Measurements from ENCODE around the gene FHOD3. TPM values are rescaled to one million over a fixed set of nuclear protein-coding genes. Genes with fewer than 3 reads are reported as not detected.

Gene FHOD3
- total and polyA plus RNA-seq, 2 of the 13 experiments (the other 11 are each of a cell fraction or from before 2014, with no cell fraction given), result 0.07 TPM; not detected in 1

GRCh38 chr18:36401462-36401861 is 103.9 kb downstream of the FHOD3 start (continued):
- TF ChIP-seq USF2 (IDR thresholded peaks at IDR 0.05; ENCODE audit: low read depth, low read length) (no peak), USF2 (CRISPR knock-in tag; IDR thresholded peaks at IDR 0.05; ENCODE audit: borderline replicate concordance) (no peak), ZBTB10 (CRISPR knock-in tag; IDR thresholded peaks at IDR 0.05; ENCODE audit: borderline replicate concordance) (no peak), PHF21A (CRISPR knock-in tag; IDR thresholded peaks at IDR 0.05) (no peak)

GRCh38 chr18:36402765-36403396 is 105.4 kb downstream of the FHOD3 start:
- in situ Hi-C loops (cut with HindIII; ENCODE audit: extremely low pct_ligation_motif_present, low pct_unique_long_range_greater_than_20kb), result no loop called here
- no peaks in the 10 kb centered on the region for H4K20me1 ChIP-seq (ENCODE audit: insufficient read depth, low read length)
- peak; percentile 63 for ATAC-seq
- BruUV-seq (replicated peaks), result no TSS peak
- H3K27ac ChIP-seq (ENCODE audit: extremely low read length, insufficient read depth, low read length), result no peak overlapping the region
- H3K4me3 ChIP-seq (replicated peaks in 1 of 3; ENCODE audit: insufficient read depth in 1 of 3, low read depth in 2 of 3, low read length in 3 of 3), result no peak overlapping the region
- no peak overlapping the region for H3K4me2 ChIP-seq (ENCODE audit: low read depth, low read length)
- WGBS (ENCODE audit: low lambda C conversion rate), result 52% methylated on average over 7 of the region's 8 CpGs
- H2AFZ ChIP-seq (ENCODE audit: low read length), result no peak overlapping the region
- POLR2A ChIA-PET, result no interaction called here
- H3K9me3 ChIP-seq (ENCODE audit: low read length), result no peaks in the 10 kb centered on the region
- H3K9ac ChIP-seq (ENCODE audit: insufficient read depth, low read depth, low read length), result no peak overlapping the region
- H3K4me1 ChIP-seq (ENCODE audit: insufficient read depth, low read length), result no peaks in the 10 kb centered on the region
- TF ChIP-seq NRL (CRISPR knock-in tag; IDR thresholded peaks at IDR 0.05; ENCODE audit: borderline replicate concordance) (no peak), CEBPZ (IDR thresholded peaks at IDR 0.05; ENCODE audit: low read length) (no peak), FLYWCH1 (CRISPR knock-in tag; IDR thresholded peaks at IDR 0.05) (no peak), LBX2 (CRISPR knock-in tag; IDR thresholded peaks at IDR 0.05; ENCODE audit: borderline replicate concordance) (no peak), SYNCRIP (IDR thresholded peaks at IDR 0.05; ENCODE audit: insufficient read depth, low read depth, low read length) (no peak), KDM5A (IDR thresholded peaks at IDR 0.05; ENCODE audit: borderline replicate concordance, low read length) (no peak), KAT8 (CRISPR knock-in tag; IDR thresholded peaks at IDR 0.05) (no peak), TEAD3 (CRISPR knock-in tag; optimal IDR thresholded peaks at IDR 0.05; ENCODE audit: borderline replicate concordance) (no peak), ZNF816 (CRISPR knock-in tag; IDR thresholded peaks at IDR 0.05; ENCODE audit: borderline replicate concordance) (no peak), THYN1 (CRISPR knock-in tag; IDR thresholded peaks at IDR 0.05; ENCODE audit: borderline replicate concordance, low read depth) (no peak)
- no peaks in the 10 kb centered on the region for H3K79me2 ChIP-seq (ENCODE audit: insufficient read depth, low read length)
- H3K27me3 ChIP-seq (ENCODE audit: control insufficient read depth in 1 of 2, insufficient read depth in 2 of 2, low read length in 2 of 2), result peaks cover 2 to 5% of the 10 kb centered on the region in 2 experiments; a peak in 2 of 5 replicates
- no peak for DNase-seq (ENCODE audit: low spot score)
- no peak for FAIRE-seq
- CTCF ChIA-PET (ENCODE audit: low intra/inter-chr PET ratio, low total read pairs), result no interaction called here
- intact Hi-C loops (cut with micrococcal nuclease; ENCODE audit: unreplicated experiment), result no loop called here
- no peaks in the 10 kb centered on the region for H3K36me3 ChIP-seq (replicated peaks in 1 of 2; ENCODE audit: control insufficient read depth in 1 of 2, insufficient read depth in 2 of 2, low read length in 2 of 2)

All from HepG2 (cell line).